ENCODE results near the gene CCDC40. TPM values are rescaled to one million over a fixed set of nuclear protein-coding genes. Genes with fewer than 3 reads are reported as not detected.

Gene CCDC40
- total RNA-seq, 3 donors from 2014 or later = 7.4 to 11.8 (median 11.6) TPM

DNA sequence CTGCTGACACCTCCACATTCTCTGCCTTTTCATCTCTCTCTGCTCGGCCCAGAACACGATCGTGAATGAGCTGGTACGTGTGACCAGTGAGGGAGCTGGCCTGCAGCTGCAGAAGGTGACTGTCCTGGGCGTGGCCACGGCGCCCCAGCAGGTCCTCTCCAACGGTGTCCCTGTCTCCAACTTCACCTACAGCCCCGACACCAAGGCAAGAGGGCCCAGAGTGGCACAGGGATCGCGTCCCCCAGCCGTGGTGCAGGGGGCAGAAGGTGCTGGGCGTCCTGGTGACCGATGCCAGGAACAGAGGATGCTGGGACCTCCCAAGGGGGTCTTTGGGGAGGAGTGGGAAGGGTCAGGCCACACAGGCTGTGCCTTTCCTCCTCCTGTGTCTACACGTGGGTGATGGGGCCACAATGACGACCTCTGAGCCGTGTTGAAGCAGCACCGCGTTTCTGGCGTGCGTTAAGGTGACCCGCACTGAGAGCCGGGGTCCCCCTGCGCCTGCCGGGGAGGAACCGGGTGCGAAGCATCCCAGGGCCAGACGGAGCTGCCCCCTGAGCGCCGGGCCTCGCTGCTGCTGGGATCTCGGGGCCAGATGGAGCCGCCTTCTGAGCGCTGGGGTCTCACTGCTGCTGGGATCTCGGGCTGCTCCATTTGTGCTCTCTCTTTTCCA is 82.3 kb downstream of the CCDC40 start:
- intact Hi-C loops (cut with DNase I; ENCODE audit: low total_unique reads) = loop anchor here (1.0 kb wide), 1 partner anchor 13 kb away; no protein-coding TSS in a partner anchor
- H3K4me1 ChIP-seq = no peaks in the 10 kb centered on the region
- H3K4me3 ChIP-seq = no peak overlapping the region
- no peaks in the 10 kb centered on the region for H3K27me3 ChIP-seq
- TF ChIP-seq, protein P1, sequence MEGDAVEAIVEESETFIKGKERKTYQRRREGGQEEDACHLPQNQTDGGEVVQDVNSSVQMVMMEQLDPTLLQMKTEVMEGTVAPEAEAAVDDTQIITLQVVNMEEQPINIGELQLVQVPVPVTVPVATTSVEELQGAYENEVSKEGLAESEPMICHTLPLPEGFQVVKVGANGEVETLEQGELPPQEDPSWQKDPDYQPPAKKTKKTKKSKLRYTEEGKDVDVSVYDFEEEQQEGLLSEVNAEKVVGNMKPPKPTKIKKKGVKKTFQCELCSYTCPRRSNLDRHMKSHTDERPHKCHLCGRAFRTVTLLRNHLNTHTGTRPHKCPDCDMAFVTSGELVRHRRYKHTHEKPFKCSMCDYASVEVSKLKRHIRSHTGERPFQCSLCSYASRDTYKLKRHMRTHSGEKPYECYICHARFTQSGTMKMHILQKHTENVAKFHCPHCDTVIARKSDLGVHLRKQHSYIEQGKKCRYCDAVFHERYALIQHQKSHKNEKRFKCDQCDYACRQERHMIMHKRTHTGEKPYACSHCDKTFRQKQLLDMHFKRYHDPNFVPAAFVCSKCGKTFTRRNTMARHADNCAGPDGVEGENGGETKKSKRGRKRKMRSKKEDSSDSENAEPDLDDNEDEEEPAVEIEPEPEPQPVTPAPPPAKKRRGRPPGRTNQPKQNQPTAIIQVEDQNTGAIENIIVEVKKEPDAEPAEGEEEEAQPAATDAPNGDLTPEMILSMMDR (IDR thresholded peaks at IDR 0.05) = no peak
- TF ChIP-seq POLR2AphosphoS5 (IDR thresholded peaks at IDR 0.05) (no peak), POLR2A (IDR thresholded peaks at IDR 0.05) (no peak)
- DNase-seq (ENCODE audit: low spot score in 2 of 2) = no peak
- no peaks in the 10 kb centered on the region for H3K36me3 ChIP-seq
- H3K9me3 ChIP-seq = no peaks in the 10 kb centered on the region
- no peak overlapping the region for H3K27ac ChIP-seq

DNA sequence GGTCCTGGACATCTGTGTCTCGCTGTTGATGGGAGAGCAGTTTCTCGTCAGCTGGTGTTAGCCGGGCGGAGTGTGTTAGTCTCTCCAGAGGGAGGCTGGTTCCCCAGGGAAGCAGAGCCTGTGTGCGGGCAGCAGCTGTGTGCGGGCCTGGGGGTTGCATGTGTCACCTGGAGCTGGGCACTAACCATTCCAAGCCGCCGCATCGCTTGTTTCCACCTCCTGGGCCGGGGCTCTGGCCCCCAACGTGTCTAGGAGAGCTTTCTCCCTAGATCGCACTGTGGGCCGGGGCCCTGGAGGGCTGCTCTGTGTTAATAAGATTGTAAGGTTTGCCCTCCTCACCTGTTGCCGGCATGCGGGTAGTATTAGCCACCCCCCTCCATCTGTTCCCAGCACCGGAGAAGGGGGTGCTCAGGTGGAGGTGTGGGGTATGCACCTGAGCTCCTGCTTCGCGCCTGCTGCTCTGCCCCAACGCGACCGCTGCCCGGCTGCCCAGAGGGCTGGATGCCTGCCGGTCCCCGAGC is 82.9 kb downstream of the CCDC40 start:
- TF ChIP-seq POLR2AphosphoS5 (IDR thresholded peaks at IDR 0.05) (no peak), POLR2A (IDR thresholded peaks at IDR 0.05) (no peak)
- TF ChIP-seq, protein P1 (IDR thresholded peaks at IDR 0.05) = no peak
- Histone ChIP-seq H3K27me3 (no peaks in the 10 kb centered on the region), H3K9me3 (no peaks in the 10 kb centered on the region), H3K4me3 (no peak overlapping the region), H3K36me3 (no peaks in the 10 kb centered on the region), H3K27ac (no peak overlapping the region), H3K4me1 (peaks cover 0 to 5% of the 10 kb centered on the region in 2 donors)
- no peak for DNase-seq (ENCODE audit: low spot score in 2 of 2)
- intact Hi-C loops (cut with DNase I; ENCODE audit: low total_unique reads) = no loop called here

DNA sequence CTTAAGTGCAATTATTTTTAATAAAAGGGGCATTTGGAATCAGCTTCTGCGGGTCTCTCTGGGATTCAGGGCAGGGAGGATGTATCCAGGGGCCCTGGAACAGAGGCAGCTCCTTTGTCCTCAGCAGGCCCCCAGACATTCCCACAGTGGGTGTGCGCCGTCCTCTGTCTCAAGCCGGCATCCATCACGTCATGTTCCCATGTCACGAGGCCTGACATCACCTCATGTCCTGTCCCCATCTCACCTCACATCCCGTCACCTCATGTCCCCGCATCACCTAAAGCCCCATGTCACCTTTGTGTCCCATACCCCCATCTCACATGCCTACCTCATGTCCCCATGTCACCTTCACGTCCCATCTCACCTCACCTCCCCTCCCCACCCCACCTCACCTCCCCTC is 83.4 kb downstream of the CCDC40 start:
- peaks cover 0 to 7% of the 10 kb centered on the region in 2 donors for H3K4me1 ChIP-seq

DNA sequence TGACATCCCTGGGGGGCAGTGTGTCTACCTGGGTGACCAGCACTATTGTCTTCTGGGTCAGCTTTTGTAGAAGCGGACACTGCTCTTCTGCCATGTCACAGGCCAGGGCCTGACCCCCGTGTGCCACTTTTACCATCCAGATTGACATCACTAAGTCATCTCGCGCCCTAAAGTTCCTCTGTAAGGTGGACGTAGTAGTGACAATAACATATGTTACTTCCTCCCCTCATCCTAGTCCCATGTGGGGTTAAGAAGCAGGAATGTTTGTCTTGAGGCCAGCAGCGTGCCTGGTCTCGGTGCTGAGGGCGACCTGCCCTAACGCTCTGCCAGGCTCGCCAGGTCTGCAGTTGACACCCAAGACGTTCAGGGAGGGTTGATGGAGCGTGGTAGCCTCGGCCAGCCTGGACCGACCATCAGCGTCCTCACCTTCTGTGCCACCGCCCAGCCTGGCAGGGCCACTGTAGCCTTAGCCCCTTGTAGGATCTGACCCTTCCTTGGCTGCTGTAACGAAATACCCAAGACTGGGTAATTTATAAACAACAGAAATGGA is 85.7 kb downstream of the CCDC40 start:
- intact Hi-C loops (cut with DNase I; ENCODE audit: low total_unique reads) = no loop called here
- Histone ChIP-seq H3K27ac (no peak overlapping the region), H3K9me3 (no peaks in the 10 kb centered on the region), H3K4me1 (peaks cover 0 to 7% of the 10 kb centered on the region in 2 donors), H3K4me3 (no peak overlapping the region), H3K27me3 (no peaks in the 10 kb centered on the region), H3K36me3 (no peaks in the 10 kb centered on the region)
- TF ChIP-seq, protein P1 (IDR thresholded peaks at IDR 0.05) = no peak
- TF ChIP-seq POLR2AphosphoS5 (IDR thresholded peaks at IDR 0.05) = no peak
- no peak for TF ChIP-seq POLR2A (IDR thresholded peaks at IDR 0.05)
- DNase-seq (ENCODE audit: low spot score in 2 of 2) = no peak

More for the DNA sequence above, 83.4 kb downstream of the CCDC40 start:
- intact Hi-C loops (cut with DNase I; ENCODE audit: low total_unique reads) = no loop called here
- no peak overlapping the region for H3K27ac ChIP-seq
- H3K9me3 ChIP-seq = no peaks in the 10 kb centered on the region
- H3K27me3 ChIP-seq = no peaks in the 10 kb centered on the region
- H3K4me3 ChIP-seq = no peak overlapping the region
- TF ChIP-seq POLR2A (IDR thresholded peaks at IDR 0.05) = no peak
- TF ChIP-seq, protein P1 (IDR thresholded peaks at IDR 0.05) = no peak
- H3K36me3 ChIP-seq = no peaks in the 10 kb centered on the region
- DNase-seq (ENCODE audit: low spot score in 2 of 2) = no peak

DNA sequence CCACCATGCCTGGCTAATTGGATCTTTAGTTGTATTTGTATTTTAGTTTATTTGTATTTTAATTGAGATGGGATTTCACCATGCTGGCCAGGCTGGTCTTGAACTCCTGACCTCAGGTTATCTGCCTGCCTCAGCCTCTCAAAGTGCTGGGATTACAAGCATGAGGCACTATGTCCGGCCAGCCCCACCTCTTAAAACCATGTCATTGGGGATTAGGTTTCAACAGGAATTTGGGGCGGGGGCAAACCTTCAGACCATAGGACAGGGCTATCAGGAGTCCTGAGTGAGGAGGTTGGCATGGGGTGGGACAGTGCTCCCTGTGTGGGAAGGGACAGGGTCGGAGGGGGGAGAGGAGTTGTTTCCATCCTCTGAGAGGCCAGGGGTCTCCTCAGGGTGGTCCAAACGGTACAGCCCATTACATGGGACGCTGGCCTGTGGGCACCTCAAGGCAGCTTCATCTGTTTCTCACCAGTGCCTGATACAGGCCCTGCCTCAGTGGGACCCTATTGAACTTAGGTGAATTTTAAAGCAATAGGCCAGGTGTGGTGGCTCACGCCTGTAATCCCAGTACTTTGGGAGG is 86.6 kb downstream of the CCDC40 start:
- TF ChIP-seq POLR2AphosphoS5 (IDR thresholded peaks at IDR 0.05) (no peak), POLR2A (IDR thresholded peaks at IDR 0.05) (no peak)
- TF ChIP-seq, protein P1 (IDR thresholded peaks at IDR 0.05) = no peak
- DNase-seq (ENCODE audit: low spot score in 2 of 2) = no peak
- Histone ChIP-seq H3K27me3 (no peaks in the 10 kb centered on the region), H3K27ac (peak overlapping the region; percentile 87 to 89), H3K4me3 (no peak overlapping the region), H3K36me3 (no peaks in the 10 kb centered on the region), H3K9me3 (no peaks in the 10 kb centered on the region), H3K4me1 (peaks cover 0 to 7% of the 10 kb centered on the region in 2 donors)
- intact Hi-C loops (cut with DNase I; ENCODE audit: low total_unique reads) = no loop called here
